DOHH2 (cell line): ENCODE measurements around the gene ATP2B3.

ENCODE experiments used
- CTCF ChIP-seq: fragments of 200-600 bp; sonication (generic); IDR thresholded peaks from one replicate; pipeline ENCODE4 v1.5.1; 2014; ENCODE audit warnings: antibody characterized with exemption, mild to moderate bottlenecking, low read depth, low read length; ENCODE audit not compliant: poor library complexity, severe bottlenecking
- EZH2phosphoT487 ChIP-seq: fragments of 200-600 bp; sonication (generic); IDR thresholded peaks from 2 replicates; pipeline ENCODE4 v1.6.1; 2017; ENCODE audit warnings: borderline replicate concordance, mild to moderate bottlenecking, antibody characterized with exemption, low read length, moderate library complexity, mixed read lengths

GRCh38 chrX:153475271-153475670 lies 42.2 kb upstream of the ATP2B3 start:
- TF ChIP-seq CTCF (no peak), EZH2phosphoT487 (no peak)
